Mucosa of descending colon (tissue), 3 donors: Measurements from ENCODE around the gene ATRN. TPM values are rescaled to one million over a fixed set of nuclear protein-coding genes. Genes with fewer than 3 reads are reported as not detected.

Source experiments
- ATAC-seq: fragments of 200-7000 bp; cut with Tn5 transposase; one replicate; pipeline ENCODE4 v1.9.1; 2020; ENCODE audit warnings: mild to moderate bottlenecking, moderate library complexity
- DNase-seq, 3 donors: peaks; one replicate each; pipeline ENCODE4 v3.0.0-alpha.2; 2020
- H3K36me3 ChIP-seq: fragments of 200-600 bp; one replicate; pipeline ENCODE4 v1.8.0; 2021; ENCODE audit warnings: low read depth, mild to moderate bottlenecking
- H3K4me1 ChIP-seq: fragments of 200-600 bp; one replicate; pipeline ENCODE4 v1.8.0; 2021; ENCODE audit warnings: low read depth, mild to moderate bottlenecking
- H3K4me3 ChIP-seq: fragments of 200-600 bp; one replicate; pipeline ENCODE4 v1.8.0; 2021; ENCODE audit warnings: mild to moderate bottlenecking
- H3K9me3 ChIP-seq: fragments of 200-600 bp; one replicate; pipeline ENCODE4 v1.8.0; 2021; ENCODE audit warnings: mild to moderate bottlenecking
- intact Hi-C, 2 donors: fragments of 100-400 bp; cut with DNase I in 1 of 2; cut with micrococcal nuclease in 1 of 2; formaldehyde crosslinking; loops; one replicate each; pipeline versions ENCODE4 v1.11.0 to v1.11.1; 2022; cut with DNase I, micrococcal nuclease
- total RNA-seq, 3 donors: library from RNA; stranded (reverse); fragmentation: NEBNext Ultra II Directional in 2 of 3; extraction: Animal tissue kit (Norgen Biotek cat#: 25700) in 2 of 3; gene quantifications; one replicate each; pipeline versions ENCODE4 v1.2.1 to v1.2.4, GENCODE V29; 2021 to 2023
- TF ChIP-seq, protein P1 (sequence below): fragments of 200-600 bp; IDR thresholded peaks from one replicate; pipeline ENCODE4 v1.8.0; 2022; ENCODE audit warnings: antibody characterized with exemption, mild to moderate bottlenecking
- donor health status: DM: no; HTN: no; CAD: no; lungs with moderate emphysema.
- donor health status: DM: no; HTN: no; CAD: no.
- donor health status: DM: no; HTN: yes; CAD: no.

ATRN gene
- total RNA-seq, 3 donors from 2014 or later = 22.1 to 28.2 (median 23.7) TPM

GRCh38 chr20:3669710-3670367 lies 199.0 kb downstream of the ATRN start:
- H3K4me3 ChIP-seq = no peak overlapping the region
- intact Hi-C loops = loop anchor here in 1 of 2 donors (10.0 kb wide), 1 partner anchor 405 kb away; no protein-coding TSS in a partner anchor
- ATAC-seq = no peak
- no peaks in the 10 kb centered on the region for H3K36me3 ChIP-seq
- no peaks in the 10 kb centered on the region for H3K9me3 ChIP-seq
- TF ChIP-seq, protein P1, sequence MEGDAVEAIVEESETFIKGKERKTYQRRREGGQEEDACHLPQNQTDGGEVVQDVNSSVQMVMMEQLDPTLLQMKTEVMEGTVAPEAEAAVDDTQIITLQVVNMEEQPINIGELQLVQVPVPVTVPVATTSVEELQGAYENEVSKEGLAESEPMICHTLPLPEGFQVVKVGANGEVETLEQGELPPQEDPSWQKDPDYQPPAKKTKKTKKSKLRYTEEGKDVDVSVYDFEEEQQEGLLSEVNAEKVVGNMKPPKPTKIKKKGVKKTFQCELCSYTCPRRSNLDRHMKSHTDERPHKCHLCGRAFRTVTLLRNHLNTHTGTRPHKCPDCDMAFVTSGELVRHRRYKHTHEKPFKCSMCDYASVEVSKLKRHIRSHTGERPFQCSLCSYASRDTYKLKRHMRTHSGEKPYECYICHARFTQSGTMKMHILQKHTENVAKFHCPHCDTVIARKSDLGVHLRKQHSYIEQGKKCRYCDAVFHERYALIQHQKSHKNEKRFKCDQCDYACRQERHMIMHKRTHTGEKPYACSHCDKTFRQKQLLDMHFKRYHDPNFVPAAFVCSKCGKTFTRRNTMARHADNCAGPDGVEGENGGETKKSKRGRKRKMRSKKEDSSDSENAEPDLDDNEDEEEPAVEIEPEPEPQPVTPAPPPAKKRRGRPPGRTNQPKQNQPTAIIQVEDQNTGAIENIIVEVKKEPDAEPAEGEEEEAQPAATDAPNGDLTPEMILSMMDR = no peak
- peak in 1 of 3 donors; percentile 8 for DNase-seq
- no peaks in the 10 kb centered on the region for H3K4me1 ChIP-seq

DNA sequence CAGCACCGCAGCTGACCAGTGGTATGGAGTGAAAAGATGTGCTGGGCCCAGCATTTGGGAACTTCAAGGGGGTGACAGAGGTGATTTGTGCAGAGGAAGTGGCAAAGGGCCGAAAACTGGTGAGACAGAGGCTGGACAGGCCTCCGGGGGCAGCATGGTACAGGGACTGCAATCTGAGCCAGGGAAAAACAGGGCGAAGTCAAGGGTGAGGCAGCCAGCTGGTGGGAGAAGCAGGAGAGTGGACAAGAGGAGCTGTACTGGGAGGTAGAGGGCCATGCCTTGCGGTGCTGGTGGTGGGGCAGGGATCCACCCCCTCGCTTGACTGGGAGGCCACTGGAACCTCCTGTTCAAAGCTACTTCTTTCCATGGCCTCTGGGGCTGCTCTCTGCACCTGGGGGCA lies 199.7 kb downstream of the ATRN start:
- no peak for DNase-seq
- Histone ChIP-seq H3K4me3 (no peak overlapping the region), H3K36me3 (no peaks in the 10 kb centered on the region), H3K9me3 (no peaks in the 10 kb centered on the region), H3K4me1 (no peaks in the 10 kb centered on the region)
- TF ChIP-seq, protein P1 = no peak
- intact Hi-C loops = loop anchor here in 1 of 2 donors (10.0 kb wide), 1 partner anchor 404 kb away; no protein-coding TSS in a partner anchor
- ATAC-seq = no peak

DNA sequence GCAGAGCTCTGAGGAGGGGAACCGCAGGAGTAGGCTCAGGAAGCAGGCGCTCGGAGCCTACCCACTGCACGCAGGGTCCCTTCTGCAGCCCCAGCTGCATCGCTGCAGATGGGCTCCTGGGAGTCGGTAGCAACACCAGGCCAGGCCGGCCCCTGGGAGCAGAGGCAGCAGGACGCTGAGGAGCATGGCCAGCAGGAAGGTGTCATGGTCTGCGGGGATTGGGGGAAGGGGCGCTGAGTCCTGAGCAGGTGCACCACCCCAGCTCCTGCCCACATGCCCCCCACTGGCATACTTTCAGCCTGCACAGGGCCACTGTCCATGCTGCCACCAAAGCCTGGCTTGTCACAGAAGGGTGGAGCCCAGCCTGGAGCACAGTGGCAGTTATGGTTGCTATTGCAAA lies 200.1 kb downstream of the ATRN start:
- no peaks in the 10 kb centered on the region for H3K36me3 ChIP-seq
- intact Hi-C loops = loop anchor here in 1 of 2 donors (10.0 kb wide), 1 partner anchor 404 kb away; no protein-coding TSS in a partner anchor
- DNase-seq = peak in 1 of 3 donors; percentile 37
- ATAC-seq = no peak
- no peaks in the 10 kb centered on the region for H3K9me3 ChIP-seq
- no peaks in the 10 kb centered on the region for H3K4me1 ChIP-seq
- TF ChIP-seq, protein P1 = no peak
- H3K4me3 ChIP-seq = no peak overlapping the region

DNA sequence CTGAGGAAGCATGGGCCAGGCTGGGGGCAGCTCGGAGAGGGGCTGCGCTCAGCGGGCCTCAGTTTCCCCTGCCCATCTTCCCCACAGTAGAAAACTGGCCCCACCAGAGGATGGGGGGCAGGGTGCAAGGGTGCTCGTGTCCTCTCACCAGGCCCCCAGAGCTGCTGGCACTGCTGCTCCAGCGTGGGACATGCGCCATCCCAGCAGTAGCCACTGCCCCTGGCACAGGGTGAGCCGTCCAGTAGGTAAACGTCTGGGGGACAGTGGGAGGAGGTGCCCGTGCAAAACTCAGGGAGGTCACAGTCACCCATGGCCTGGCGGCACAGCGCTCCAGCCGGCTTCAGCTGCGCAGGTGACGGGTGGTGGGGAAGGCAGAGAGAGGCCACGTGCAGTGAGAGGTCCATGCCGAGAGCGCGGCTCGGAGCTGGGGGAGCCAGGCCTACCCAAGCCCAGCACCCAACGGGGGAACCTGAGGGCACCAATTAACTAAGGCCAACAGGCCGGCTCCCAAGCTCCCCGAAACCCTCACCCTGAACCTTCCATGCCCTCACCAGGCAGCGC lies 201.2 kb downstream of the ATRN start:
- DNase-seq (peak in 1 of 3 donors; percentile 36), ATAC-seq (no peak)
- TF ChIP-seq, protein P1 = no peak
- Histone ChIP-seq H3K9me3 (no peaks in the 10 kb centered on the region), H3K4me3 (no peak overlapping the region), H3K36me3 (no peaks in the 10 kb centered on the region), H3K4me1 (no peaks in the 10 kb centered on the region)
- intact Hi-C loops = loop anchor here in 1 of 2 donors (10.0 kb wide), 1 partner anchor 403 kb away; no protein-coding TSS in a partner anchor

DNA sequence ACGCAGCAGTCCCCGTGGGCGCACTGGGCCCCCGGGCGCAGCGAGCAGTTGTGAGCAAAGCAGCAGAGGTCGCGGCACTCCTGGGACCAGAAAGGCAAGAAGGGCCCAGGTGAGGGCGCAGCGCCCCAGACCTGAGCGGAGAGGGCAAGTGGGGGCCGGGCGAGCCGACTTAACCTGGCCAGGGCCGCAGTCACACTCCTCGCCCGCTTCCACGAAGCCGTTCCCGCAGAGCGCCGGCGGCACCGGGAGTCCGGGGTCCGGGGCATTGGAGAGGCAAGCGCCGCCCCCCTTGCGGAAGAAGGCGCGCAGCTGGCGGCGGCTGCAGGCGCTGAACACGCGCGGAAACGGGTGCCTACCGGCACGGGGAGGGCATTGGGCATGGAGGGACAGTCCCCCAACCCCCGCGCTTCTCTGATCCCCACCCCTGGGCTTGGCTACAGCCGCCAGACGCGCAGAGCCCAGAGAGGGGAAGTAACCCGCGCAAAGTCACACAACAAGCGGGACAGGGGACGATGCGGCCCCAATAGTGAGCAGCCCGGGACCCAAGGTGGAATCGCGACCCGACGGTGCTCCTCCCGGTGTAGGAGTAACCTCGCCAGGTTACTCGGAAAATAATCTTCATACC lies 201.8 kb downstream of the ATRN start:
- intact Hi-C loops = loop anchor here in 1 of 2 donors (10.0 kb wide), 1 partner anchor 402 kb away; no protein-coding TSS in a partner anchor
- DNase-seq = no peak
- Histone ChIP-seq H3K4me3 (no peak overlapping the region), H3K9me3 (no peaks in the 10 kb centered on the region), H3K4me1 (no peaks in the 10 kb centered on the region), H3K36me3 (no peaks in the 10 kb centered on the region)
- ATAC-seq = no peak
- TF ChIP-seq, protein P1 = no peak
